HCT116 (cell line): ENCODE measurements around the gene SPEN. TPM values are rescaled to one million over a fixed set of nuclear protein-coding genes. Genes with fewer than 3 reads are reported as not detected.
A peak's percentile ranks its signal among the peaks of the same experiment; 100 is the strongest.

ENCODE experiments used
- ATAC-seq: fragments of 200-7000 bp; cut with Tn5 transposase; 2 replicates; pipeline ENCODE4 v1.9.1; 2020; ENCODE audit warnings: mild to moderate bottlenecking, moderate library complexity
- BruUV-seq: library from RNA; stranded (reverse); fragments of 400-500 nt; replicated peaks from 2 replicates; lab custom pipeline; 2021; lab: Mats Ljungman, UMichigan
- CTCF ChIA-PET: fragments of 300-600 bp; sonication (Branson Sonifier 250); formaldehyde crosslinking; loops from one replicate; lab custom pipeline; 2021; ENCODE audit warnings: antibody characterized with exemption; lab: Charles Lee
- POLR2A ChIA-PET: fragments of 300-600, 350-600 bp; sonication (Branson Sonifier 250); formaldehyde crosslinking; loops from one replicate; lab custom pipeline; 2021; ENCODE audit warnings: antibody characterized with exemption; lab: Charles Lee
- RAD21 ChIA-PET, 2 experiments: fragments of 300-600 bp; sonication (Branson Sonifier 250); formaldehyde crosslinking; loops; one replicate each; lab custom pipeline; 2023; ENCODE audit warnings: low total read pairs in 2 of 2; ENCODE audit not compliant: uncharacterized antibody in 2 of 2, unreplicated experiment in 2 of 2, low non-redundant PET in 1 of 2; lab: Charles Lee
- DNase-seq: peaks from one replicate; pipeline ENCODE4 v3.0.0-alpha.2; 2010; ENCODE audit warnings: low read depth, low spot score
- H2AFZ ChIP-seq: fragments of 200-600 bp; shearing (Covaris generic), sonication (generic); 2 replicates; pipeline ENCODE4 v1.6.1; 2017; ENCODE audit warnings: low read depth, mixed run types, mixed read lengths, antibody characterized with exemption, low read length; ENCODE audit not compliant: poor library complexity, severe bottlenecking
- H3K27ac ChIP-seq: 2 replicates; pipeline ENCODE4 v1.5.1; 2012; ENCODE audit warnings: low read depth, low read length
- H3K27me3 ChIP-seq: fragments of 200-600 bp; sonication (generic); 2 replicates; pipeline ENCODE4 v1.6.1; 2016; ENCODE audit warnings: mixed run types, low read length, mixed read lengths; ENCODE audit not compliant: insufficient read depth
- H3K36me3 ChIP-seq, 2 experiments: fragments of 200-500 bp in 1 of 2; fragments of 200-600 bp in 1 of 2; sonication (Bioruptor generic) in 1 of 2; sonication (generic) in 1 of 2; 2 replicates each; pipeline versions ENCODE4 v1.5.1 to v1.6.1; 2014 to 2016; ENCODE audit warnings: low read length in 2 of 2, inconsistent platforms in 1 of 2, mixed read lengths in 1 of 2, mixed run types in 1 of 2; ENCODE audit not compliant: insufficient read depth in 2 of 2, control insufficient read depth in 1 of 2
- H3K4me1 ChIP-seq, 2 experiments: fragments of 200-600 bp in 1 of 2; sonication (generic) in 1 of 2; 2 replicates each; pipeline versions ENCODE4 v1.5.1 to v1.6.1; 2012 to 2017; ENCODE audit warnings: low read length in 2 of 2, inconsistent platforms in 1 of 2, mild to moderate bottlenecking in 1 of 2, mixed read lengths in 1 of 2, mixed run types in 1 of 2, moderate library complexity in 1 of 2; ENCODE audit not compliant: insufficient read depth in 2 of 2, control insufficient read depth in 1 of 2
- H3K4me2 ChIP-seq: fragments of 200-600 bp; sonication (generic); 2 replicates; pipeline ENCODE4 v1.6.1; 2017; ENCODE audit warnings: mixed run types, low read length, mixed read lengths
- H3K4me3 ChIP-seq, 2 experiments: fragments of 200-600 bp in 1 of 2; sonication (generic) in 1 of 2; replicated peaks in 1 of 2; 2 replicates each; pipeline ENCODE4 v1.5.1; 2011 to 2016; ENCODE audit warnings: low read length in 2 of 2, control low read depth in 1 of 2, low read depth in 1 of 2, mild to moderate bottlenecking in 1 of 2, mixed read lengths in 1 of 2, mixed run types in 1 of 2
- H3K79me2 ChIP-seq: fragments of 200-600 bp; sonication (generic); 2 replicates; pipeline ENCODE4 v1.6.1; 2017; ENCODE audit warnings: mild to moderate bottlenecking, mixed run types, low read length, moderate library complexity, mixed read lengths; ENCODE audit not compliant: insufficient read depth
- H3K9ac ChIP-seq: fragments of 200-600 bp; sonication (generic); 2 replicates; pipeline ENCODE4 v1.6.1; 2016; ENCODE audit warnings: low read length, mixed read lengths
- H3K9me2 ChIP-seq: fragments of 200-600 bp; sonication (generic), shearing (Covaris generic); 2 replicates; pipeline ENCODE4 v1.6.1; 2017; ENCODE audit warnings: mixed run types, mild to moderate bottlenecking, moderate library complexity; ENCODE audit not compliant: insufficient read depth
- H3K9me3 ChIP-seq, 2 experiments: fragments of 200-500 bp in 1 of 2; fragments of 200-600 bp in 1 of 2; sonication (Bioruptor generic) in 1 of 2; sonication (generic) in 1 of 2; 2 replicates each; pipeline ENCODE4 v1.6.1; 2014 to 2017; ENCODE audit warnings: low read length in 2 of 2, mixed read lengths in 2 of 2, inconsistent platforms in 1 of 2, low read depth in 1 of 2, mild to moderate bottlenecking in 1 of 2, mixed run types in 1 of 2, moderate library complexity in 1 of 2; ENCODE audit not compliant: control insufficient read depth in 1 of 2, insufficient read depth in 1 of 2
- H4K20me1 ChIP-seq: fragments of 200-600 bp; sonication (generic), shearing (Covaris generic); 2 replicates; pipeline ENCODE4 v1.6.1; 2017; ENCODE audit warnings: mixed run types, mild to moderate bottlenecking, moderate library complexity; ENCODE audit not compliant: insufficient read depth
- EZH2 ChIP-seq: fragments of 200-600 bp; sonication (generic); IDR thresholded peaks from 2 replicates; pipeline ENCODE4 v1.6.1; 2017; ENCODE audit warnings: antibody characterized with exemption, mixed run types
- EZH2phosphoT487 ChIP-seq: fragments of 200-600 bp; IDR thresholded peaks from 2 replicates; pipeline ENCODE4 v1.6.1; 2018; ENCODE audit warnings: antibody characterized with exemption, borderline replicate concordance
- FOSL1 ChIP-seq: IDR thresholded peaks from 2 replicates; pipeline ENCODE4 v1.6.1; 2012; ENCODE audit warnings: low read depth
- JUND ChIP-seq: IDR thresholded peaks from 2 replicates; pipeline ENCODE4 v1.6.1; 2012
- POLR2A ChIP-seq: IDR thresholded peaks from 2 replicates; pipeline ENCODE4 v1.7.0; 2011; ENCODE audit warnings: borderline replicate concordance; ENCODE audit not compliant: insufficient read depth, insufficient read length; ENCODE audit errors: extremely low read depth
- POLR2AphosphoS5 ChIP-seq: IDR thresholded peaks from 2 replicates; pipeline ENCODE4 v1.6.1; 2011; ENCODE audit warnings: mild to moderate bottlenecking, low read depth, low read length, moderate library complexity
- SIN3A ChIP-seq: IDR thresholded peaks from 2 replicates; pipeline ENCODE4 v1.6.1; 2012; ENCODE audit warnings: low read depth
- intact Hi-C: fragments of 100-400 bp; cut with micrococcal nuclease; formaldehyde crosslinking; loops from 2 replicates; pipeline ENCODE4 v1.10.0; 2022
- total RNA-seq: library from RNA; stranded (reverse); gene quantifications from one replicate; pipeline ENCODE4 v1.2.1, GENCODE V29; 2021; ENCODE audit not compliant: unreplicated experiment
- TF ChIP-seq, protein P1 (sequence below), 3 experiments: fragments of 200-600 bp in 1 of 3; sonication (generic) in 1 of 3; IDR thresholded peaks in 2 of 3; conservative IDR thresholded peaks in 1 of 3; 2 replicates each; pipeline ENCODE4 v1.5.1; 2012 to 2017; ENCODE audit warnings: low read depth in 2 of 3, low read length in 2 of 3, antibody characterized with exemption in 1 of 3, borderline replicate concordance in 1 of 3, control low read depth in 1 of 3, mild to moderate bottlenecking in 1 of 3, mixed read lengths in 1 of 3, mixed run types in 1 of 3, moderate library complexity in 1 of 3; ENCODE audit not compliant: insufficient read depth in 1 of 3

The SPEN gene
- total RNA-seq, 1 experiment from 2014 or later = 58.6 TPM

DNA sequence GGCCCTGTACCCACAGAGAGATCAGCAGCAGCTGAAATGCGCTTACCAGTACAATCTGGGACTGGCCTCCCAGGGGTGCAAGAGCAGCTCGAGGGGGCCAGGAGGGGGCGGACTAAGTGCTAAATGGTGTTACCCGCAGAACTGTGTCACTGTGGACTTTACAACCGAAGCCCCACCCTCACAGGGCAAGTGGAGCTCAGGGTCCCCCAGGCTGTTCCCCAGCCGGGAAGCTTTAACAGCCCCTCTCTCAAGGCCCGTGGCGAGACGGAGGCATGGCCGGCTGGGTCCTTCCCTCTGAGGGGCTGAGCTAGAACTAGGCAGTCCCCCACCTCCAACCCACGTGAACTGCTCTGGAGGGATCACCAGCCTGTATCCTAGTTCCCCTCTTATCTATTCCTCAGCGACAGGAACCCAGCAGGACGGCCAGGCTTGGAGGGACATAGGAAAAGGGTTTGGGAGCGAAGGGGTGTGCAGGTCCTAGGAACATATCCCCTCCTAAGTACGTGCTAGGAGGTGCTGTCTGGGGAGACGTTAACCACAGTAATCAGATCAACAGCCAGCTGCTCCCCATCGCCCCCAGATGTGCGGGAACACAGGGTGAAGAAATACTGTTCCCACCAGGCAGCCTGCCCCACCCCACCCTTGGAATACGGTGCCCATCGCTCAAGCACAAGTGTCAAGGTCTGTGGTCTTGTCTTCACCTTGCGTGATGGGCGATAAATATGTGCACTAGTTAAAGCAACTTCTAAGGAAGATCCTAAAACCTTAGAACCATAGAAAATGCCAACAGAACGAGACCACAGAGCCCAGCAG is 104.0 kb downstream of the SPEN start:
- Histone ChIP-seq H3K27ac (0 out of 2 replicates have a peak overlapping the region, but pooled peaks have one; percentile 10), H3K27me3 (no peaks in the 10 kb centered on the region), H3K4me3 (no peak overlapping the region), H4K20me1 (no peaks in the 10 kb centered on the region), H3K4me1 (peaks cover 33 to 68% of the 10 kb centered on the region in 2 experiments), H3K9me2 (no peaks in the 10 kb centered on the region), H3K36me3 (peaks cover 0 to 7% of the 10 kb centered on the region in 2 experiments; a peak in 1 of 4 replicates), H3K79me2 (peaks cover 38% of the 10 kb centered on the region; the same call in 1 of the 2 replicates), H3K9me3 (no peaks in the 10 kb centered on the region), H2AFZ (no peak overlapping the region), H3K9ac (0 out of 2 replicates have a peak overlapping the region, but pooled peaks have one; percentile 40), H3K4me2 (peak overlapping the region; percentile 78)
- POLR2A ChIA-PET = interaction anchor here (0.6 kb wide), 1 partner anchor 118 kb away, joined by 3 read pairs; no protein-coding TSS in a partner anchor
- CTCF ChIA-PET = no interaction called here
- DNase-seq (no peak), ATAC-seq (no peak)
- RAD21 ChIA-PET = no interaction called here
- no TSS peak for BruUV-seq
- intact Hi-C loops = no loop called here
- TF ChIP-seq, protein P1, sequence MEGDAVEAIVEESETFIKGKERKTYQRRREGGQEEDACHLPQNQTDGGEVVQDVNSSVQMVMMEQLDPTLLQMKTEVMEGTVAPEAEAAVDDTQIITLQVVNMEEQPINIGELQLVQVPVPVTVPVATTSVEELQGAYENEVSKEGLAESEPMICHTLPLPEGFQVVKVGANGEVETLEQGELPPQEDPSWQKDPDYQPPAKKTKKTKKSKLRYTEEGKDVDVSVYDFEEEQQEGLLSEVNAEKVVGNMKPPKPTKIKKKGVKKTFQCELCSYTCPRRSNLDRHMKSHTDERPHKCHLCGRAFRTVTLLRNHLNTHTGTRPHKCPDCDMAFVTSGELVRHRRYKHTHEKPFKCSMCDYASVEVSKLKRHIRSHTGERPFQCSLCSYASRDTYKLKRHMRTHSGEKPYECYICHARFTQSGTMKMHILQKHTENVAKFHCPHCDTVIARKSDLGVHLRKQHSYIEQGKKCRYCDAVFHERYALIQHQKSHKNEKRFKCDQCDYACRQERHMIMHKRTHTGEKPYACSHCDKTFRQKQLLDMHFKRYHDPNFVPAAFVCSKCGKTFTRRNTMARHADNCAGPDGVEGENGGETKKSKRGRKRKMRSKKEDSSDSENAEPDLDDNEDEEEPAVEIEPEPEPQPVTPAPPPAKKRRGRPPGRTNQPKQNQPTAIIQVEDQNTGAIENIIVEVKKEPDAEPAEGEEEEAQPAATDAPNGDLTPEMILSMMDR (IDR thresholded peaks at IDR 0.05 in 2 of 3, conservative IDR thresholded peaks at IDR 0.05 in 1 of 3; ENCODE audit: borderline replicate concordance in 1 of 3, insufficient read depth in 1 of 3, low read depth in 2 of 3, low read length in 2 of 3) = no peak
- TF ChIP-seq EZH2 (no peak), POLR2A (no peak), EZH2phosphoT487 (no peak), SIN3A (no peak), JUND (no peak), POLR2AphosphoS5 (no peak), FOSL1 (no peak)
